OCI-LY7 (cell line): Measurements from ENCODE around the gene RREB1.

Experiments
- CTCF ChIP-seq: fragments of 200-600 bp; sonication (generic); conservative IDR thresholded peaks from 2 replicates; pipeline ENCODE4 v1.5.1; 2014; ENCODE audit warnings: mild to moderate bottlenecking, antibody characterized with exemption, low read length, moderate library complexity, mixed read lengths
- EZH2phosphoT487 ChIP-seq: fragments of 200-600 bp; sonication (generic); IDR thresholded peaks from 2 replicates; pipeline ENCODE4 v1.6.1; 2018; ENCODE audit warnings: low read depth, borderline replicate concordance, mild to moderate bottlenecking, mixed run types, antibody characterized with exemption, low read length, moderate library complexity, mixed read lengths

GRCh38 chr6:7261852-7262461 lies 154.2 kb downstream of the RREB1 start:
- TF ChIP-seq CTCF: no peak
- no peak for TF ChIP-seq EZH2phosphoT487
